AG04449 (cell line): ENCODE measurements around the gene FAM118A.

Source experiments
- CTCF ChIA-PET: fragments of 350-600 bp; formaldehyde crosslinking; extraction: SDS; loops from one replicate; lab custom pipeline; 2021; ENCODE audit warnings: antibody characterized with exemption; lab: Yijun Ruan, JAX
- POLR2A ChIA-PET: fragments of 400-600, 350-600 bp; formaldehyde crosslinking; extraction: SDS; loops from one replicate; lab custom pipeline; 2020; ENCODE audit warnings: antibody characterized with exemption, inconsistent platforms; lab: Yijun Ruan, JAX
- DNase-seq: peaks from one replicate; pipeline ENCODE4 v3.0.0-alpha.2; 2010; ENCODE audit warnings: low read depth, low spot score
- H3K4me3 ChIP-seq: 2 replicates; pipeline ENCODE4 v1.5.1; 2011; ENCODE audit warnings: low read depth, mild to moderate bottlenecking, control low read depth, low read length
- CTCF ChIP-seq: IDR thresholded peaks from one replicate; pipeline ENCODE4 v1.5.1; 2011; ENCODE audit warnings: mild to moderate bottlenecking, moderate library complexity, low read length, control low read depth, inconsistent platforms; ENCODE audit not compliant: insufficient read depth; ENCODE audit errors: missing control alignments

The FAM118A gene

GRCh38 chr22:45281010-45281409 lies 28.7 kb upstream of the FAM118A start:
- CTCF ChIA-PET = interaction anchor here (1.2 to 2.3 kb wide), 2 partner anchors 9 to 13 kb away, joined by 5 to 6 read pairs; no protein-coding TSS in a partner anchor
- POLR2A ChIA-PET = no interaction called here

GRCh38 chr22:45284705-45285262 lies 24.9 kb upstream of the FAM118A start, which contains the start of gene UPK3A:
UPK3A (plus strand) TSS chr22:45284949; CDS start chr22:45285014, 65 bp downstream.
- no peak for TF ChIP-seq CTCF
- POLR2A ChIA-PET = no interaction called here
- no peak within 1 kb of the TSS for H3K4me3 ChIP-seq
- DNase-seq = no peak
- CTCF ChIA-PET = interaction anchor here (0.9 kb wide), 1 partner anchor 11 kb away, joined by 4 read pairs; no protein-coding TSS in a partner anchor

More at GRCh38 chr22:45281010-45281409, 28.7 kb upstream of the FAM118A start:
- no peak for TF ChIP-seq CTCF
- DNase-seq = no peak
- H3K4me3 ChIP-seq = no peak overlapping the region

- CTCF ChIA-PET = interaction anchor here (0.9 kb wide), 1 partner anchor 12 kb away, joined by 4 read pairs; no protein-coding TSS in a partner anchor
- H3K4me3 ChIP-seq = no peak overlapping the region
Observed at GRCh38 chr22:45285263-45286058, 24.3 kb upstream of the FAM118A start.

GRCh38 chr22:45286854-45287551 lies 22.7 kb upstream of the FAM118A start:
- DNase-seq = no peak
- TF ChIP-seq CTCF = no peak
- POLR2A ChIA-PET = no interaction called here
- CTCF ChIA-PET = interaction anchor here (1.2 kb wide), 1 partner anchor 8 kb away, joined by 5 read pairs; no protein-coding TSS in a partner anchor
- no peak overlapping the region for H3K4me3 ChIP-seq

More at GRCh38 chr22:45285263-45286058, 24.3 kb upstream of the FAM118A start:
- no peak for TF ChIP-seq CTCF
- POLR2A ChIA-PET = no interaction called here
- no peak for DNase-seq

- no peak for TF ChIP-seq CTCF
- POLR2A ChIA-PET = no interaction called here
- peak overlapping the region; percentile 2; the same call in 1 of the 2 replicates for H3K4me3 ChIP-seq
- CTCF ChIA-PET = no interaction called here
- peak; percentile 58 for DNase-seq
Observed at GRCh38 chr22:45290410-45290936, 19.3 kb upstream of the FAM118A start.
